AG09309 (cell line): Measurements from ENCODE around the gene GFPT2.

Experiments used
- DNase-seq: peaks from one replicate; pipeline ENCODE4 v3.0.0-alpha.2; 2010; ENCODE audit warnings: low read depth
- H3K4me3 ChIP-seq: 2 replicates; pipeline ENCODE4 v1.5.1; 2011; ENCODE audit warnings: mild to moderate bottlenecking, low read depth, low read length, moderate library complexity; ENCODE audit not compliant: control insufficient read depth
- TF ChIP-seq, protein P1 (sequence below): IDR thresholded peaks from 2 replicates; pipeline ENCODE4 v1.5.1; 2011; ENCODE audit warnings: mild to moderate bottlenecking, low read depth, low read length, inconsistent platforms; ENCODE audit not compliant: insufficient read depth, control insufficient read depth; ENCODE audit errors: missing control alignments

Gene GFPT2

DNA sequence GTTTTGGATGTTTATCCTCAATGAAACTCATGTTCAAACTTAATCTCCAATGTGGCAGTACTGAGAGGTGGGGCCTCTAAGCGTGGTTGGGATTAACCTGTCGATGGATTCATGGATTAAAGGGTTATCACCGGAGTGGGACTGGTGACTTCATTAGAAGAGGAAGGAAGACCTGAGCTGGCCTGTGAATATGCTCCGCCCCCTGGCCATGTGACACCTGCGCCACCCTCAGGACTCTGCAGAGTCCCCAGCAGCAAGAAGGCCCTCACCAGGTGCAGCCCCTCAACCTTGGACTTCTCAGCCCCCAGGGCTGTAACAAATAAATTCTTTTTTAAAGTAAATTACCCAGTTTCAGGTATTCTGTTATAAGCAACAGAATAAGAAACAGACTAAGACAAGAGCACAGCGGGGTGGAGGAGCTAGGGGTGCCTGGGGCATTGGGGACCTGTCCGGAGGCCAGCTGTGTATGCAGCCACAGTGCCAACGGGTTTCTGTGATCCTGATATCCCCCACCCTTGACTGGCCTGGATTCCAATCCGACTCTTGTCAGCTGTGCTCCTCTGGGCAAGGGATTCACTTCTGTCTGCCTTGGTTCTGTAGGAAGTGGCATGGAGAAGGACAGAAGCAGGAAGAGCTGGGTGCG, 58.1 kb downstream of the GFPT2 start:
- H3K4me3 ChIP-seq = no peak overlapping the region
- no peak for DNase-seq
- TF ChIP-seq, protein P1, sequence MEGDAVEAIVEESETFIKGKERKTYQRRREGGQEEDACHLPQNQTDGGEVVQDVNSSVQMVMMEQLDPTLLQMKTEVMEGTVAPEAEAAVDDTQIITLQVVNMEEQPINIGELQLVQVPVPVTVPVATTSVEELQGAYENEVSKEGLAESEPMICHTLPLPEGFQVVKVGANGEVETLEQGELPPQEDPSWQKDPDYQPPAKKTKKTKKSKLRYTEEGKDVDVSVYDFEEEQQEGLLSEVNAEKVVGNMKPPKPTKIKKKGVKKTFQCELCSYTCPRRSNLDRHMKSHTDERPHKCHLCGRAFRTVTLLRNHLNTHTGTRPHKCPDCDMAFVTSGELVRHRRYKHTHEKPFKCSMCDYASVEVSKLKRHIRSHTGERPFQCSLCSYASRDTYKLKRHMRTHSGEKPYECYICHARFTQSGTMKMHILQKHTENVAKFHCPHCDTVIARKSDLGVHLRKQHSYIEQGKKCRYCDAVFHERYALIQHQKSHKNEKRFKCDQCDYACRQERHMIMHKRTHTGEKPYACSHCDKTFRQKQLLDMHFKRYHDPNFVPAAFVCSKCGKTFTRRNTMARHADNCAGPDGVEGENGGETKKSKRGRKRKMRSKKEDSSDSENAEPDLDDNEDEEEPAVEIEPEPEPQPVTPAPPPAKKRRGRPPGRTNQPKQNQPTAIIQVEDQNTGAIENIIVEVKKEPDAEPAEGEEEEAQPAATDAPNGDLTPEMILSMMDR = no peak

DNA sequence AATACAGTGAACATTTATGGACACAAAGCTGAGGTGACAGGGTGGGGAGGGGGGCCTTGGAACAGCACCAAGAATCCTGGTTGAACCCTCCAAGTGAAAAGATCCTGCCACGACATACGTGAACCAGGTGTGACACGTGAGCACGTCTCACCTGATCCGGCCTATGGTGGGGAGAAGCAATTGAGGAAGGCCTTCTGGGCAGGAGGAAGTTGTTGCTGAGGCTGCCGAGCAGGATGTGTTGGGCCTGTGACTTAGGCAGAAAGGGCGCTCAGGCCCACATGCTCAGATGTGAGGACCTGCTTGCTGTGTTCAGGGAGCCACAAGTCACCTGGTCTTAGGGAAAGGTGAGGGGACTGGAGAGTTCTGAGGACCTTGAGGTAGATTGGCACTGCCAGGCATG, 58.7 kb downstream of the GFPT2 start:
- no peak for DNase-seq
- no peak overlapping the region for H3K4me3 ChIP-seq
- TF ChIP-seq, protein P1 = no peak

DNA sequence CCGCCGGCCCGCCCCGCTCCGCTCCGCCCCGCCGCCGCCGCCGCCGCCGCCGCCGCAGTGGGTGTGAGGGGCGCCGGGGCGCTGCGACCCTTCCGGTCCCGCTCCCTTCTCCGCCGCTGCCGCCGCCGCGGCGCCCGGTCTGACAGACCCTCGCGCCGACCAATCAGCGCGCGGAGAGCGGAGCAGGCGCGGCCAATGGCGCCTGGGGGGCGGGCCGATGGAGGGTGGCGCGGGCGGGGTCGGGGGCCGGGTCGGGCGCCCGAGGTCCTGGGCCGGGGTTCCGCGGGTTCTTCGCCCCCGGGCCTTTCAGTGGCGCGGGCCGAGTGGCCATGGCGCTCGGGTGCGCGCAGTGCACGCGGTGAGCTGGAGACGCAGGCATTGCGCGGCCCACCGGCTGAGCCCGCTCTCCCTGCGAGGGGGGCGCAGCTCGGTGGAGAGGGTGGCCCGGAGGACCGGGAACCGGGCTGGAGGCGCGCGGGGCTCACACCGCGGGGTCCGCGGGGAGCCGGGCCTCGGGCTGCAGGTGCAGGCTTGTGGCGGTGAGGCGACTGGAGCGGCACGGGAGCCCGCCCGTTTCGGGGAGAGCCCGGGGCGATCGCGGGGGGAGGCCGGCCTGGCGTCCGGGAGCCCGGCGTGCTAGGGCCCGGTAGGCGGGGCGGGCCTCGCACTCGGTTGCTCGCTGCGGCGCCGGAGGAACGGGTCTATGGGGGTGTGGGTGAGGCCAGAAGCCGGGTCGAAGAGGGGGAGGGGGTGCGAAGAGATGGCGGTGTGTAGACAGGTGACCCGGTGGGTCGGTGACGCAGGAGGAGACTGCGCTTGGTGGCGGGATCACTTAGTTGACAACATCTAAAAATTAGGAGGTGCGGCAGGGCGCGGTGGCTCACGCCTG, 60.9 kb downstream of the GFPT2 start, which contains the start of gene MAPK9:
MAPK9 (minus strand) TSS at position 141 of the 889 bp plus-strand sequence. CDS start 11,522 bp downstream, outside the sequence.
- TF ChIP-seq, protein P1 = no peak
- DNase-seq = peak; percentile 14
- H3K4me3 ChIP-seq = peak within 1 kb of the TSS; percentile 74

DNA sequence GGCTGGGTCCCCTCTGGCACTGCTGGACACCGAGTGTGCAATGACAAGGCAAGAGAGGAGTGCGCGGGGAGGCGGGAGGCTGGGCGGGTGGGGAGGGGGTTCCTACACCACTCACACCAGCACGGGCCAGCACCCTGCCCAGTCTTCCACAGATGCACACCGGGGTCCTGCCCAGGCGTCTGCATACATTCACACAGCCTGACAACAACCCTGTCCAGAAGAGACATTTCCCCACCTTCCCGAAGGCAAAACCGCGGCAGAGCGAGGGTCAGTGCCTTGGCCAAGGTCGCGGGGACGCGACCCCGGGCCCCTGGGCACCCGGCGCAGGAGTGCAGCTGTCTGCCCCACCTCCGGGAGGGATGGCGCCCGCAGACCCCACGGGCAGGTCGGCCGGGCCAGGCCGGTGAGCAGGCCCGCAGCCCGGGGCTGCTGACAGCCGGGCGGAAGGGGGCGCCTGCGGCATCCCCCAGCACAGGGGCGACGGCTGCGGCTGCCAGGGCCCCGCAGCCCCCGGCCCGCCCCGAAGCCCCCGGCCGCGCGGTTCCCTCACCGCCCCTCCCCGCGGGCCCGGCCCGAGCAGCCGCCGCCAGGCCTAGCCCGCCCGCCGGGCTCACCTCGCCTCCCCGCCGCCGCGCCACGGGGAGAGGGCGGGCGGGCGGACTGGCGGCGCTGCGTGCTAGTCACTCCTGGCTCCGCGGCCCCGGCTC, 61.7 kb downstream of the GFPT2 start:
- TF ChIP-seq, protein P1 = peak; percentile 16
- no peak for DNase-seq
- H3K4me3 ChIP-seq = peak overlapping the region; percentile 68

DNA sequence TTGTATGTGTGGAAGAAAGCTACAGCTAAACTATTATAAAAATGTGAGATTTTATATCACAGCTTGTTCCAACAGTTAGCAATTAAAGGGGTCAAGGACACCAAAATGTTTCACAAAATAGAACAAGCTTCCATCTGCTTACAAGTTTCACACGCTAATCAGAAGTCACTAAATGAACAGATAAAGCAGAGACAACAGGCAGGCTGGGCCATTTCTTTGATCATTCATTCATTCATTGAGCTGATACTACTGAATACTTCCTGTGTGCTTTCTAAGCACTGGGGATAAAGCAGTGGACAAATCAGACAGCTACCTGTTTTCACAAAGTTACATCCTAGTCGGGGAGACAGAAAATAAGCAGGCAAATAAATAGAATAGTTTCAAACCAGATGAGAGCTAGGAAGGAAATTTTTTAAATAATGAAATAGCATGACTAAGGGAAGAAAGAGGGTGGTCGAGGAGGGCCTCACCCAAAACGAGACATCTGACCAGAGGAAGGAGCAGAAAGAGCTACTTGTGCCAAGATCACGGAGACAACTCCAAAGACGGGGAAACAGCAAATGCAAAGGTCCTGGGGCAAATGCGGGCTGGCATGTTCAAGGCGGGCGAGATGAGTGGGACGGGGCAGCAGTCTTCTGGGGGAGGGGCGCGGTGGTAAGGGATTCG, 62.4 kb downstream of the GFPT2 start:
- DNase-seq = no peak
- peak overlapping the region; percentile 68 for H3K4me3 ChIP-seq
- TF ChIP-seq, protein P1 = no peak

DNA sequence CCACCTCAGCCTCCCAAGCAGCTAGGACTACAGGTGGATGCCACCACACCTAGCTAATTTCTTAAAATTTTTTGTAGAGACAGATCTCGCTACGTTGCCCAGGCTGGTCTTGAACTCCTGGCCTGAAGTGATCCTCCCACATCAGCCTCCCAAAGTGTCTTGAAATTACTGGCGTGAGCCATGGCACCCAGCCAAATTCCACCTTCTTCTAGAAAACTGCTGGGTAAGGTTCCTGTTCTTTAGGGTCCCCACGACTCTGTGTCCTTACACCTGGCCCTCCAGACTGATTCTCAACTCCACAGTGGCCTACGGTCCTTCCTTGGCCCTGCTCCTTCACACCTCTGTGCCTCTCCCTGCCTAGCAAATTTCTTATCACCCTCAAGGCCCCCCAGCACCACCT, 63.2 kb downstream of the GFPT2 start:
- TF ChIP-seq, protein P1 = no peak
- no peak overlapping the region for H3K4me3 ChIP-seq
- DNase-seq = no peak
